GM12892 (cell line): ENCODE data around the gene HSPA12B.

Experiments
- POLR2A ChIP-seq: IDR thresholded peaks from 2 replicates; pipeline ENCODE4 v1.6.1; 2011; ENCODE audit warnings: low read depth, low read length, control low read depth
- POLR2AphosphoS5 ChIP-seq: IDR thresholded peaks from 2 replicates; pipeline ENCODE4 v1.6.1; 2011; ENCODE audit warnings: low read depth, low read length, control low read depth
- TAF1 ChIP-seq: IDR thresholded peaks from 2 replicates; pipeline ENCODE4 v1.6.1; 2011; ENCODE audit warnings: low read depth, mild to moderate bottlenecking, control low read depth, low read length, borderline replicate concordance

GRCh38 chr20:3719046-3719445, 13.4 kb upstream of the HSPA12B start:
- TF ChIP-seq POLR2A (no peak), POLR2AphosphoS5 (no peak), TAF1 (no peak)
